A673 (cell line): Measurements from ENCODE around the gene LINGO3. TPM values are rescaled to one million over a fixed set of nuclear protein-coding genes. Genes with fewer than 3 reads are reported as not detected.

Experiments
- BruUV-seq: library from RNA; stranded (reverse); fragments of 400-500 nt; replicated peaks from 2 replicates; lab custom pipeline; 2021; lab: Mats Ljungman, UMichigan
- CTCF ChIA-PET: fragments of 300-600 bp; sonication (Branson Sonifier 250); formaldehyde crosslinking; loops from one replicate; lab custom pipeline; 2022; ENCODE audit warnings: antibody characterized with exemption; lab: Charles Lee
- POLR2A ChIA-PET: fragments of 300-600 bp; sonication (Branson Sonifier 250); formaldehyde crosslinking; loops from one replicate; lab custom pipeline; 2022; ENCODE audit warnings: antibody characterized with exemption; ENCODE audit not compliant: low non-redundant PET; lab: Charles Lee
- DNase-seq: peaks from one replicate; pipeline ENCODE4 v3.0.0-alpha.2; 2015; ENCODE audit warnings: low spot score
- H3K27ac ChIP-seq: fragments of 200-600 bp; sonication (generic); 2 replicates; pipeline ENCODE4 v1.5.1; 2016; ENCODE audit warnings: mixed run types, low read depth, mild to moderate bottlenecking, mixed read lengths, antibody characterized with exemption, low read length; ENCODE audit not compliant: poor library complexity, severe bottlenecking
- H3K27me3 ChIP-seq: fragments of 200-600 bp; sonication (generic); replicated peaks from 2 replicates; pipeline ENCODE4 v1.6.1; 2017; ENCODE audit warnings: mixed run types, low read depth, mild to moderate bottlenecking, mixed read lengths, antibody characterized with exemption, low read length; ENCODE audit not compliant: insufficient read depth, poor library complexity
- H3K36me3 ChIP-seq: fragments of 200-600 bp; sonication (generic); 2 replicates; pipeline ENCODE4 v1.6.1; 2016; ENCODE audit warnings: mixed run types, mild to moderate bottlenecking, mixed read lengths, antibody characterized with exemption, low read length; ENCODE audit not compliant: insufficient read depth, poor library complexity, severe bottlenecking
- H3K4me1 ChIP-seq: fragments of 200-600 bp; sonication (generic); 2 replicates; pipeline ENCODE4 v1.6.1; 2017; ENCODE audit warnings: mixed run types, mild to moderate bottlenecking, mixed read lengths, antibody characterized with exemption, low read length; ENCODE audit not compliant: insufficient read depth, poor library complexity, severe bottlenecking
- H3K4me3 ChIP-seq: fragments of 200-600 bp; sonication (generic); 2 replicates; pipeline ENCODE4 v1.5.1; 2016; ENCODE audit warnings: low read depth, mixed run types, mild to moderate bottlenecking, mixed read lengths, low read length; ENCODE audit not compliant: poor library complexity, severe bottlenecking
- H3K9me3 ChIP-seq: fragments of 200-600 bp; sonication (generic); 2 replicates; pipeline ENCODE4 v1.6.1; 2016; ENCODE audit warnings: mixed run types, low read depth, mild to moderate bottlenecking, mixed read lengths, antibody characterized with exemption, low read length; ENCODE audit not compliant: poor library complexity, severe bottlenecking
- EZH2 ChIP-seq: fragments of 200-600 bp; sonication (generic); IDR thresholded peaks from 2 replicates; pipeline ENCODE4 v1.6.1; 2017; ENCODE audit warnings: borderline replicate concordance, low read depth, mild to moderate bottlenecking, mixed read lengths, antibody characterized with exemption, low read length; ENCODE audit not compliant: poor library complexity, severe bottlenecking
- intact Hi-C: fragments of 100-400 bp; cut with micrococcal nuclease; formaldehyde crosslinking; loops from one replicate; pipeline ENCODE4 v1.10.0; 2022; ENCODE audit not compliant: unreplicated experiment
- total RNA-seq: library from RNA; stranded (reverse); gene quantifications from 2 replicates; pipeline ENCODE4 v1.2.3, GENCODE V29; 2021
- TF ChIP-seq, protein P1 (sequence below): fragments of 300-800, 200-600 bp; sonication (generic); conservative IDR thresholded peaks from 2 replicates; pipeline ENCODE4 v1.5.1; 2017; ENCODE audit warnings: low read depth, mild to moderate bottlenecking, antibody characterized with exemption, low read length, moderate library complexity, mixed read lengths

The LINGO3 gene
- total RNA-seq, 1 experiment from 2014 or later = not detected

DNA sequence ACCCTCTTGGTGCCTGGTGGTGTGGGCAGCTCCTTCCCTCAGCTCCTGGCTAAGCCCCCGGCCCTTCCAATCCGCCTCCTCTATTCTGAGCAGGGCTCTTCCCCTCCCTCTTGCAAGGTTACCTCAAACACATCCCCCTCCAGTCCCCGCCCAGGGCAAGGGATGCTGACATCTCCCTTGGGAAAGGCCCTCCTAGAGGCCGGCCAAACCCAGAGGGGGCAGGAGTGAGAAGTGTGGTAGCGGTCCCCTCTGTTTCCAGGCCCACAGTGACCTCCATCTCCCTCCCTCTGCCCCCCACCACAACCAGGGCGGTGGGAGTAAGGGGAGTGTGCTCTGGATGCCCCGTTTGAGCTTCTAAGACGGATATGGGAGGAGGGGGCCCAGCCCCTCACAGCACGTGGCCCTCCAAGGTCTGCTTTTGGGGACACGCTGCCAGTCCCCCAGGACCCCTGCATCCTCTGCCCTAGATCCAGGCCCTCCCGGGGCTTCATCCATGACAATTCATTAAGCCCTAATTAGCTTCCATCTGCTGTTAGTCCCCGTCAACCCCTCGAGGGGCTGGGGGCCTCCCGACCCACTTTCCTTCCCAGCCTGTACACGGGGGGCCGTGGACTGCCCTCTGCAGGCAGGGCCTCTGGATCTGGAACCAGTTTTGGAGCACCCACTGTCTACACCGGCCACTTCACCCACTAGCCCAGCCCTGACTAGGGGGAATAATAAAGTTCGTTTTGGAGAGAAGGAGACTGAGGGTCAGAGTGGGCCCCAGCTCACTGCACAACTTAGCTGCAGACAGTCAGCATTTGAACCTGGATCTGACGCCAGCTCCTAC lies 2.3 kb downstream of the LINGO3 start:
- Histone ChIP-seq H3K4me3 (no peak overlapping the region), H3K27me3 (no peaks in the 10 kb centered on the region), H3K4me1 (no peaks in the 10 kb centered on the region), H3K36me3 (no peaks in the 10 kb centered on the region), H3K9me3 (no peaks in the 10 kb centered on the region), H3K27ac (no peak overlapping the region)
- POLR2A ChIA-PET = no interaction called here
- intact Hi-C loops = no loop called here
- BruUV-seq = no TSS peak
- no peak for TF ChIP-seq EZH2
- TF ChIP-seq, protein P1, sequence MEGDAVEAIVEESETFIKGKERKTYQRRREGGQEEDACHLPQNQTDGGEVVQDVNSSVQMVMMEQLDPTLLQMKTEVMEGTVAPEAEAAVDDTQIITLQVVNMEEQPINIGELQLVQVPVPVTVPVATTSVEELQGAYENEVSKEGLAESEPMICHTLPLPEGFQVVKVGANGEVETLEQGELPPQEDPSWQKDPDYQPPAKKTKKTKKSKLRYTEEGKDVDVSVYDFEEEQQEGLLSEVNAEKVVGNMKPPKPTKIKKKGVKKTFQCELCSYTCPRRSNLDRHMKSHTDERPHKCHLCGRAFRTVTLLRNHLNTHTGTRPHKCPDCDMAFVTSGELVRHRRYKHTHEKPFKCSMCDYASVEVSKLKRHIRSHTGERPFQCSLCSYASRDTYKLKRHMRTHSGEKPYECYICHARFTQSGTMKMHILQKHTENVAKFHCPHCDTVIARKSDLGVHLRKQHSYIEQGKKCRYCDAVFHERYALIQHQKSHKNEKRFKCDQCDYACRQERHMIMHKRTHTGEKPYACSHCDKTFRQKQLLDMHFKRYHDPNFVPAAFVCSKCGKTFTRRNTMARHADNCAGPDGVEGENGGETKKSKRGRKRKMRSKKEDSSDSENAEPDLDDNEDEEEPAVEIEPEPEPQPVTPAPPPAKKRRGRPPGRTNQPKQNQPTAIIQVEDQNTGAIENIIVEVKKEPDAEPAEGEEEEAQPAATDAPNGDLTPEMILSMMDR = no peak
- CTCF ChIA-PET = no interaction called here
- no peak for DNase-seq

DNA sequence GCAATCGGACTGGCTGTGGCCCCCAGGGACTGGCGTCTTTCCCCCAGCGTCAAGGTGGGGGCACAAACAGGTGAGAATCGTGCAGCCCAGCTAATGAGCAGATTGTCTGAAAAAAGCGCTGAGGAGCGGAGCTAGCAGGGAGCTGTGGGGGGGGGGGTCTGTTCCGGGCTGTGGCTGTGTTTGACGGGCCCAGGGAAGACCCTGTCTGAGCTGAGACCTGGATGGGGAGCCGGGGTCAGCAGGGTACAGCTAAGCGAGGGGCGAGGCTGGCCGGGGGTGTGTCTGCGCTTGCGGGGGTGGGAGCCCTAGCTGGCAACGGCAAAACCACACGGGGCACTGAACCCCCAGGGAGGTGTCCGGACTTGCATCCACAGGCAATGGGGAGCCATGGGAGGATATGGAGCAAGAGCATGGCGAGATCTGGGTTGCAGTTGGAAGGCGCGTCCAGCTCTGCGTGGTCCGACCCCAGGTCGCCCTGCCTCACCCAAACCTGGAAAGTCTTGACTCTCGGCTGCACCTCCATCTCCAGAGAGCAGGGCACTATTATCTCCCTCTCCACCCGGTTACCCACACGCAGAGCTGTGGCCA lies 4.6 kb downstream of the LINGO3 start:
- Histone ChIP-seq H3K36me3 (no peaks in the 10 kb centered on the region), H3K4me1 (no peaks in the 10 kb centered on the region), H3K27ac (no peak overlapping the region), H3K9me3 (no peaks in the 10 kb centered on the region), H3K4me3 (no peak overlapping the region), H3K27me3 (no peaks in the 10 kb centered on the region)
- POLR2A ChIA-PET = no interaction called here
- no TSS peak for BruUV-seq
- DNase-seq = no peak
- CTCF ChIA-PET = no interaction called here
- no peak for TF ChIP-seq EZH2
- TF ChIP-seq, protein P1 = no peak
- intact Hi-C loops = no loop called here

DNA sequence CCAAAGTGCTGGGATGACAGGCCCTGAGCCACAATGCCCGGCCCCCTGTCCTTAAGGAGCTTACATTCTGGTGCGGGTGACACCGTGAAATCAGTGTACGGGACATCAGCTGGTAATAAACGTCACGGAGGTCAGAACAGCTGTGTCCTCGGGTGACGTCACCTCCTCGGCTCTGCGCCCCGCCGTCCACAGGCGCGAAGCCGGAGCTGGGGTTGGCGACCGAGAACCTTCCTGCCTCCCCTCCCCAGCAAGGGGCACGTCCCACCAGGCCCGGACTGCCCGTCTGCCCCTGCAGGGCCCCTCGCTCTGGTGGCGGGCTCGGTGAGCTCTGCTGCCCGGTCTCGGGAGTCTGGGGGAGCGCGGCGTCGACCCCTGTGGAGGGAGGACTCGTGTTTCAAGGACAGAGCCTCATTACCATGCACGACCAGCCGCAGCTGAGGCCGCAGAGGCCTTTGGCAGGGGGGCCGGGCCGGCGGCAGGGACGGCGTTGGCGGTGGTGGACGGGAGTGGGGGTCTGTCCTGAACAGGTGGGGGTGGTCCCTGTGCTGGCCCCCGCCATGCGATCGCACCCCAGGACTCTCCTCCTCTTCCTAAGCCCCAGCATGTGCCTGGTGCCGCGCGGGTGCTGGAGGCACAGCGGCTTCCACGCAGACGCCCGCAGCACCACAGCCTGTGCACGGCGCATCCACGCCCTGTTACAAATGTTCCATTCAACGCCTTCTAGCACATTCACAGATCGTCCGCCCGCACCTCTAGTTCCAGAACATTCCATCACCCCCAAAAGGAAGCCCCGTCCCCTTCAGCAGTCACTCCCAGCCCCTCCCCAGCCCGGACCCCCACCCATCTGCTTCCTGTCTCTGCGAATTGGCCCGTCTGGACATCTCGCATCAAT lies 5.4 kb downstream of the LINGO3 start:
- DNase-seq = no peak
- ChIA-PET CTCF (no interaction called here), POLR2A (no interaction called here)
- Histone ChIP-seq H3K36me3 (no peaks in the 10 kb centered on the region), H3K27me3 (no peaks in the 10 kb centered on the region), H3K9me3 (no peaks in the 10 kb centered on the region), H3K27ac (no peak overlapping the region), H3K4me3 (no peak overlapping the region), H3K4me1 (no peaks in the 10 kb centered on the region)
- TF ChIP-seq, protein P1 = no peak
- TF ChIP-seq EZH2 = no peak
- BruUV-seq = no TSS peak
- intact Hi-C loops = no loop called here
